Stimulated activated naive CD8-positive, alpha-beta T cell treated with anti-CD3 and anti-CD28 coated beads, Interleukin-15, Interleukin-2, amounts not matched to agents 100 U/mL and 50 U/mL, for 24 hours (primary cell): ENCODE data around the gene GRK6.
A peak's percentile ranks its signal among the peaks of the same experiment; 100 is the strongest.

Experiments used
- ATAC-seq: fragments of 150-1000 bp; cut with Tn5 transposase; one replicate; pipeline ENCODE4 v1.10.0; 2021
- DNase-seq: peaks from one replicate; pipeline ENCODE4 v3.0.0; 2021

The GRK6 gene

DNA sequence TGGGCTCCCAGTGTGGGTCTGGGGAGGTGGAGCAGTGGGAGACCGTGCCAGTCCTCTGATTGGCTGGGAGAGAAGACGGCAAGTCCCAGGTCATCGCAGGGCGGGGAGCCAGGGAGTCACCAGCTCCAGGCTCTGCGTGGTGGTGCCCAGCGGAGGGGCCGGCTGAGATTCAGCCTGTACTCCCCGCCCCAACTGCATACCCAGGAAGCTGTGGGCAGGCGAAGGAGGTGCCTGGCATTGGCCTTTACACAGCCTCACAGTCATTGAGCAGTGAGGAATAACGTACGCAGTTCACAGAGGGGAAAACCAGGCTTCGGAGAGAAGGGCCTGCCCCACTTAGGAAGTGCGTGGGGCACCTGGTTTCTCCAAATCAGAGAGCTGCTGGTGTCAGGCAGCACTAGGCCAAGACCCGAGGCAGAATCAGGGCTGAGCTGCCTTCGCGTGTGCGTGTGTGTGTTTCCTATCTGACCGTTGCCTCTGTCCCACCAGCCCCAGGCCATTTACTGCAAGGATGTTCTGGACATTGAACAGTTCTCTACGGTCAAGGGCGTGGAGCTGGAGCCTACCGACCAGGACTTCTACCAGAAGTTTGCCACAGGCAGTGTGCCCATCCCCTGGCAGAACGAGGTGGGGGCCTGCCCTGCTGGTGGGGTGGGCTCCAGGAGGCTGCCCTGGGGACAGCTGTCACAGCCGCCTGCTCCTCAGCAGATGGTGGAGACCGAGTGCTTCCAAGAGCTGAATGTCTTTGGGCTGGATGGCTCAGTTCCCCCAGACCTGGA lies 13.9 kb downstream of the GRK6 start:
- ATAC-seq (peak; percentile 74), DNase-seq (peak; percentile 63)

DNA sequence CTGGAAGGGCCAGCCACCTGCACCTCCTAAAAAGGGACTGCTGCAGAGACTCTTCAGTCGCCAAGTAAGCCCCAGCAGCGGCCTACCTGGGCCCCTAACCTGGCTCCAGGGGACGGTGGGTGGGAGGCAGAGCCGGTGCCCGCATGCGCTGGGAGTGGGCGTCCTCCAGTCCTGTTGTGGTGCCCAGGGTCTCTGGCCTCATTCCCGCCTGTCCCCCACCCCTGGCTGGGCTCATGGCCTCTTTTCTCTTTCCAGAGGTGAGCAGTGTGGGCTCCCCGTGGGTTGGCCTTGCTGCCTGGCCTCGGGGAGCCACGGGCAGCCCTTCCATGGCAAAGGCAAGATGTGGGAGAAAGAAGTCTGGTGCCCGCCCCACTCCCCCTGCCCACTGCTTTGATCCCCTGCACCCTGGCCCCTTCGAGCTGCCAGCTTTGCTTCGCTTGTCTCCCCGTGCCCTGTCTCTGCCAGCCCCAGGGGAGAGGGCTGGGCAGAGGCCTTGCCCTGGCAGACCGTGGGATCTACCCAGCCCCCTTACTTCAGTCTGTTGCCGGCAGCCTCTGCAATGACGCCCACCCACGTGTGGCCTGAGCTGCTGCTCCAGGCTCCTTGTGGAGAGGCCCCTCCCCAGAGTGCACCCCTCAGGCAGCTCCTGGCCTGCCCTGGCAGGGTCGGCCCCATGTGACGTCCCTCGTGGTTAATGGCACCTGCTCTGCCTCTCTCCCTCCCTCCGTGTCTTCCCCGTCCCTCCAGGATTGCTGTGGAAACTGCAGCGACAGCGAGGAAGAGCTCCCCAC lies 14.7 kb downstream of the GRK6 start:
- DNase-seq (no peak), ATAC-seq (no peak)

DNA sequence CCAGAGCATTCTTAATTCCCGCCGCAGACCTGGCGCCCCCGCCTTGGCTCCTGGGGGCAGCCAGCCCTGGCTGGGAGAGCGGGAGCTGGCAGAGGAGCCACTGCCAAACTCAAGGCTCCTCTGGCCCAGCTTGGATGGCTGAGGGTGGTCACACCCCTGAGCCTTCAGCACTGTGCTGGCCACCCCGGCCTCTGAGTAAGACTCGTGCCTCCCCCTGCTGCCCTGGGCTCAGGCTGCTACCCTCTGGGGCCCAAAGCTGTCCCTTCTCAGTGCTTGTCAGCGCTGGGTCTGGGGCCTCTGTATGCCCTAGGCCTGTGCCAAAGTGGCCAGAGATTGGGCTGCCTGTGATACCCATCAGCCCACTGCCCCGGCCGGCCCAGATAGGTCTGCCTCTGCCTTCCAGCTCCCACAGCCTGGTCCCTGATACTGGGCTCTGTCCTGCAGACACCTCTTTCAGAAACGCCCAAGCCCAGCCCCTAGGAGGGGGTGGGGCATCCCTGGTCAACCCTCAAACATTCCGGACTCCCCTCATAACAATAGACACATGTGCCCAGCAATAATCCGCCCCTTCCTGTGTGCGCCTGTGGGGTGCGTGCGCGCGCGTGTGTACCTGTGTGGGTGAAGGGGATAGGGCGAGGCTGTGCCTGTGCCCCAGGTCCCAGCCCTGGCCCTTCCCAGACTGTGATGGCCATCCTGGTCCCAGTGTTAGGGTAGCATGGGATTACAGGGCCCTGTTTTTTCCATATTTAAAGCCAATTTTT lies 15.8 kb downstream of the GRK6 start:
- ATAC-seq (no peak), DNase-seq (no peak)

DNA sequence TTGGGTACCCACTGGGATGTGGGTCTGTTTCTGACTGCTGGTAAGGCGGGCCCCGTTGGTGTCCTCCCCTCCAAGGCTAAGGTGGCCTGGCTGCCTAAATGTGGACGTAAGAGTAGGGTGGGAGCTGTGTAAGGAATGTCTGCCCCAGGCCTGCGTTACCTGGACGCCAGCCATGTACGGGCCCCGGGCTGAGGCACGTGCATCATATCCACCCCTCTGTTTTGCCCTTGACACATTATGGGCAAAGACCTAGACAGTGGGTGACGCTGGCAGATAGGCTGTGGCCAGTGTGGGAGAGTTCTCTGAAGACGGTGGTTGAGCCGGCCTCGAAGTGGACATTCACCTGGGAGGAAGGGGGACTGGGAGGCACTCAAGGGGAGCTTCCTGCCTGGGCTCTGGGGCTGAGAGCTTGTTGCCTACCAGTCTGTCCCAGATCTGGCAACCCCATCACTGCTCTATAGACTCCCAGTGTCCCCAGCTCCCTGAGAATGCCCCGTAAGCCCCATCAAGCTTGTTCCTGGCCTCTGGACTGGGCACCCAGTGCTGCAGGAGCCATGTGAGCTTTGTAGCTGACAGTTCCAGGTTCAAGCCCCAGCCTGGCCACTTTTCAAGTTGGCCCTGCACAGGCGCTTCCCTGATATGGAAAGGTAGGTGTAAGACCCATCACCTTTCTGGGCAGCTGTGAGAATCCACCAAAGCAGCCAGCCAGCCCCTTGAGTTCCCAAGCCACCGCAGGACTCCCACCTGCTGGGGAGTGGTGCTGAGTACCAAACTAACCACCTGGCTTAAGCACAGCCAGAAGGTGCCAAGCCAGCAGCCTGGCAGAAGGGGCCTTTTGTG lies 16.9 kb downstream of the GRK6 start:
- ATAC-seq (no peak), DNase-seq (no peak)

DNA sequence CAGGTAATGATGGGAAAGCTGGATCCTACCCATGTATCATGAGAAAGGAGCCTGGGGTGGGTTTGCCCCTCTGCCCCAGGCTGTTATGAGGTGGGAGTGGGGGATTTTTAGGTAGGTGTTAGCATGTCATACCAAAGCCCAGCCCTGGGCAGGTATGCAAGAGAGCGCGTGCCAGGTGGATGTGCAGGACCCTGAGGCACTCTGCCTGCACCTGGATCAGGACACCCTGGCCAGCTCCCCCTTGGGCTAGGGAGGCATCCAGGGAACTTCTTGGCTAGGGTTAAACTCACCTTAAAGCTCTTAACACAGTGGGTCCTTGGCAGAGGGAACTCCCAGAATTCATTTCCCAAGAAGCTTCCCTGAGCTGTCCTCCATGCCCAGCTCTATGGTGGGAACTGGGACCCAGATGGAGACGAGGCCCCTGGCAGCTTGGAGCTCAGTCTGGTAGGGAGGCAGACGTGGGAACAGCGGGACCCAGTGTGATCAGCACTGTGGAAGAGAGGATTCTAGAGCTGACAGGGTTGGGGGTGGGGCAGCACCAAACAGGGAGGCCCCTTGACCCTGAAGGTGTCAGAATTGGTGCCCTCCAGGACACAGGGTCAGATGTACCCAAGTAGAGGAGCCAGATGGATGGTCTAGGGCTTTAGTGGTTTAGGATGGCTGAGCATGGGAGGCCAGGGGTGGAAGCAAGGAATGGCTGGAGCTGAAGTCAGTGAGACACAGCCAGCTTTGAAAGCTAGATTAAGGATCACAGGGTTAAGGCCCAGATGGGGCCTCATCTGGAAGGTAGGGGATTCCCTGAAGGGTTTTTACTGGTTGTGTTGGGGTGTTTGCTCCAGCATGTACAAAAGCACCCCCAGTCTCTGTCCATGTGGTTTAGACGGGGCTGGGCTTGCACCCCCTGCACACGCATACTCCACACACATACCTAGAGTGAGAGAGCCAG lies 17.9 kb downstream of the GRK6 start:
- no peak for ATAC-seq

DNA sequence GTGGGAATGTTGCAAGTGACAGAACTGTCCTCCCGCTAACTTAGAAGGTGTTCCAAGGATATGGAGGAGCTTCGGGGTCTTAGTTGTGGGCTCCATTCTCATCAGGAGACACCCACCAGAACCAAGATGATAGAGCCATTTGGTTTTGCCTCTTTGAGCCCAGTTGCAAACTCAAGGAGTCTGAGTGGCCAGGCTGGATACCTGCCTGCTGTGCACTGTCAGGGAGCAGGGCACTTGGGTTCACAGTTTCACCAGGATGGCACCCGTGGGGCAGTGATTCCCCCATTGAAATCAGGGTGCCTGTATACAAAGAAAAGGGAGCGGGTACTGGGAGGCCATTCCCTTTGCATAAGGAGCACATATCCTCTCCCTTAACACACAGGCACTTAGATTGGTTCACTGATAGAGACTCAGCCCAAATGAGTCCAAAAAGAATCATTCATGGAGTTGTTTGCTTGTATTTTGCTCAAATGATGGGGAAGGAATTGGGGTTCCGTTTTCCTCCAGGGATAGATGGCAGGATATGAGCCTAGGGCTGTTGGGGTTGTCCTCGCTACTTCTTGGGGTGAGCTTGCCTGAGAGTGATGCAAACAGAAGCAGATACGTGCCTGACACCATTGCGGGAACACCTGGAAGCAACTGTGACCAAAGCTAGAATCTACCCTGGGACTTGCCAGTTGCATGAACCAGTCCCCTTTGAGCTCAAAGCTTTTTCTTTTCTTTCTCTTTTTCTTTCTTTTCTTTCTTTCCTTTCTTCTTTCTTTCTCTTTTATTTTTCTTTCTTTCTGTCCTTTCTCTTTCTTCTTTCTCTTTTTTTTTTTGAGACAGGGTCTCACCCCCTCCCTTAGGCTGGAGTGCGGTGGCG lies 18.8 kb downstream of the GRK6 start:
- peak; percentile 8 for DNase-seq
- ATAC-seq: no peak

More for the DNA sequence above, 17.9 kb downstream of the GRK6 start:
- no peak for DNase-seq

DNA sequence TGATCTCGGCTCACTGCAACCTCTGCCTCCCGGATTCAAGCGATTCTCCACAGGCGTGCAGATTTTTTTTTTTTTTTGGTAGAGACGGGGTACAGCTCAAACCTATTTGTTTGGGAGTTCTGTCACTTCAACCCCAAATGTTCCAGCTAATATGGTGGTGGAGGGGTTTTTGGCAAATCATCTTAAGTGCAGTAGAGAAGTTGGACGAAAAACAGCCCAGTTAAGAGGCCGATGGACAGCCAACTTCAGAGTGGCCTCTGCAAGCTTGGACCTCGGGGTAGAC lies 19.4 kb downstream of the GRK6 start:
- ATAC-seq (no peak), DNase-seq (no peak)

DNA sequence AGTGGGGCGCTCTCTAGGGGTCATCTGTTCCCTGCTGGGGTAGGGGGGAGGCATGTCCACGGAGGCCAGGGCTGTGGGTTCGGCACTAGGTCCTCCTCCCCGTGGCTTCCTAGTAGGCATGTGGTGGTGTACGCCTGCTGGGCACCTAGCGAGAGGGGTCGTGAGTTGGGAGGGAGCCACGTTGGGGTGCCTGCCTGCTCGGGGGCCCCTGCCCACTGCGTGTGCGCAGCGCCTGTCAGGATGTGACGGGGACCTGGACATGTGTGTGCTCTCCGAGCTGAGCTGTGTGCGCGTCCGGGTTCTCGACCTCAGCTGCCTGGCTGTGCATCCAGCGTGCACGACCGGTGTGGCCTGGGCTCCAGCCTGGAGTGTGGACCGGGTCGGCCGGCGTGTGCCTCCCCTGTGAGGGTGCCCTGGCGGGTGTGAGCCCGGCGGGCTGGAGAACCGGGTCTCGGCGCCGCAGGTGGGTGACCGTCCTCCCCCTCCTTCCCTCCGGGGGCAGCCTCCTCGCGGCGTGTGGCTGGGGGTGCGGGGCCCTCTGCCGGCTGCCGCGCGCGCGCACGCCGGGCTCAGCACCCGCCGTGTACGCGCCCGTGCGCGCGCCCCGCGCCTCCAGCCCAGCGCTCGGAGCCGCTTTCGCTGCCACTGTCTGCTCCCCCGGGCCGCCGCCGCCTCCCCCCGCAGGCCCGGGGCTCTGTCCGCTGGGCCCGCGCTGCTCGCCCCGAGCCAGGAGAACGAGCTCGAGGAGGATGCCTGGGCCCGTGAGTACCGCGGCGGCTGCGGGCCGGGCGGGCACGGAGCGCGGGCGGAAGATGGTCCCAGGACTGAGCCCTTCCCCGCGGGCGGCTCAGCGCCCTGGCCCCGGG lies 20.0 kb downstream of the GRK6 start, which contains the start of gene PRR7:
PRR7 (plus strand) TSS at position 615 of the 866 bp plus-strand sequence. CDS start 8,254 bp downstream, outside the sequence.
- peak; percentile 83 for DNase-seq
- ATAC-seq: peak; percentile 57

DNA sequence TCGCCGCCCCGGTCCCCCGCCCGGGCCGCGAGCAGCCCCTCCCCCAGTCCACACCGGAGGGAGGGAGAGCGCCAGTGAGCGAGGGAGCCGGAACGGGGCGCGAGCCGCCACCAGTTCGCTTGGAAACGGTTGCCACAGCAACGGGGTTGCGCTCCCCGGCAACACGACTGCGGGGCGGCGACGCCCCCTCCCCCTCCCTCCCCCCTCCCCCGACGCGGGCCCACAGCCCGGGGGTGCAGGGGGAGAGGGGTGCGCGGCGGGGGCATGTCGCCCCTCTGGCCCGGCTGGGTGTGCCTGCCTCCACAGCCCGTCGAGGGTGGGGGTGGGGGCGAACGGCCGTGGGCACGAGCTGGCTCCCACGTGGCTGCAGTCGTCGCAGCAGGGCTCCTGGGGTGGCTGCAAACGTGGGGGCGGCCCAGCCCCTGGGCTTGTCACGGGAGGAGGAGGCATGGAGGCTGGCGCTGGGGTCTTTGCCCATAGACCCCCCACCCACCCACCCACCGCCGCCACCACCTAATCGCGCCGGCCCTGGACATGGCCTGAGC lies 20.7 kb downstream of the GRK6 start:
- DNase-seq (peak; percentile 77), ATAC-seq (peak; percentile 21)

DNA sequence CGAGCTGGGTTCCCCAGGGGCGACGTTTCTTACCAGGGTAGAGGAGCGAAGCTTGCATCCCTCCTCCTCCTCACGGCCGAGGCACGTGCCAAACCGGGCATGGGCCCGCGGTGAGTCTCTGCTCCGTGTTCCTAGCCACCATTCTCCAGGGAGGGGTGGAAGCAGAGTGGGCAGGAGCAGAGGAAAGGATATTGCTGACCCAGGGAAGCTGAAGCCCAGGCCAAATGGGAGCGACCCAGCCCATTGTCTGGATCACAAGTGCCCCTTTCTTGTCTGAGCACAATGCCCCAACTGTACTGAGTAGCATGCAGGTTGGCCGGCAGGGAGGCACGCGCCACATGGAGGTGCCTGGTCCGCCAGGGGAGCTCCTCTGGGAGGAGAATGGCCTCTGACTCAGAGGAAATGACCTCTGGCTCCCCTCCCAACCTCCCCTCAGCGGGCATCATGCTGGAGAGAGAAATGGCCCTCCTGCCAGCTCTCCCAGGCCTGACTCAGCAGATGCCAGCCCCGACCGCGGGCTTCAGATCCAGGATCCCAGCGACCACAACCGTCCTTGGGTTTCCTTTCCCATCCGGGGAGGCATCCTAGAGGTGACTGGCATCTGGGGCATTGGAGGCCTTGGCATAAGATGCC lies 21.3 kb downstream of the GRK6 start:
- DNase-seq: peak; percentile 57
- ATAC-seq: no peak

DNA sequence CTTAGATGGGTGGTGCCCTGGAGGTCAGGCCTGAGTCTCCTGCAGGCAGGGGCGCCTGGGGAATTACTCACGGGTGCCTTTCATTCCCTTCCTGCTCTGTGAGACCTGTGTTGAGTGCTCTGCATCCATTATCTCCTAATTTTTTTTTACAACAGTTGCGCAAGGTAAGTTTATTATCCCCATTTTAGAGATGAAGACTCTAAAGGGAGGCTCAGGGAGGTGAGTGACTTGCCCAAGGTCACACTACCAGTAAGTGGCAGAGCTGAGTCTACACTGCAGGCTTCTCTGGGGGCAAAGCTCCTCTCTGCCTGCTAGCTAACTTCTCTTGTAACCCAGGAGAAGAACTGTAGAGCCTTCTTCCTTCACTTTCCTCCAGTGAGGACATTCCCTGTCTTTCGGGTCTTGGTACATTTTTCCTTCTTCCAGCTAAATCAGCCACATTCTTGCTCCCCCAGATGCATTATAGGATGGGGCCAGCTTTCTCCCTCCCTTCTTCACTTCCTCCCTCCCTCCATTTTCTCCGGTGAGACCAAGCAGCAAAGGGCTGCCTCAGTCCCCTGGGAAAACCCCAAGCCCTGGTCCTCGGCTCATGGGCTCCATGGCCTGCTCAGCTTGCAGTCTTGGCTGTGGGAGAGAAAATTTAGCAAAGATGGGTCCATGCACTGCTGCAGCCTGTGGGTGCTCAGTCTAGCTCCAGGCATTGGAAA lies 21.9 kb downstream of the GRK6 start:
- ATAC-seq: no peak
- no peak for DNase-seq

DNA sequence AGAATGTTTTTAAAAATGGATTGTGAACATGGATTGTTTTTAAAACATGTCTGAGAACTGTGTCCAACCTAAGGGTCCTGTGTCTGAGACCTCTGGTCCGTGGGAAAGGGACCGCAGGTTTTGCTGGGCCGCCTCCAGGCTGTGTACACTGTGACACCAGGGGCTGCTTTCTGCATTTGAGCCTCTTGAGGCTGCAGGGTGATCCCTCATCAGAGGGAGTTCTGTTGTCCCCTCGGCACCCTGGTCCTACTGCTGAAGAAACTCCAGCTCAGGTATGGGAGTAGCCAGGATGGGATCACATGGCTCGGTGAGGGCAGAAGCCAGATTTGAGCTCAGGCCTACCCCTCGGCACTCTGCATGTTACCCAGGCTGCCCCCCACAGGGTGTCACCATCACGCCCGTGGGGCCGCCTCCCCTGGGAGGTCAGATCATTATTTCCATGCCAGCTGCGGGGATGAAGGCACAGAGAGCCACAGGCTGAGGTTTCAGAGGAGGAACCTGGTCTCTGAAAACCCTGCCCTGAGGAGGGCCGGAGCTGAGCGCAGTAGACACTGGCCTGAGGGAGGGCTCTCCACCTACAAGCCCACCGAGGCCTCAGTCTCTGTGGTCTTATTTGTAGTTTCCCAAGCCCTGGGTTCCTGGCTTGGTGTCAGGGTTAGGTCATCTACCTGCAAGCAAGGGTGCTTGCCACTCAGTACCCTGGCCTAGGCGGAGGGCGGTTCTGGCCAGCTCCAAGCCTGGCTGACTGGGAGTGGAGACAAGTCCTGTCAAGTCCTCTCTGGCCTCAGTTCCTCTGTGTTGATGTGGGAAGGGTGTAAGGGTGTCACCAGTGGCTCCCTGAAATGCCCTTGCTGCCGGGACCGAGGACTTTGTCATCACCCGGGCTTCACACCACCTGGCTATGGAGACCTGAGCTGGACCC lies 22.9 kb downstream of the GRK6 start:
- no peak for DNase-seq

DNA sequence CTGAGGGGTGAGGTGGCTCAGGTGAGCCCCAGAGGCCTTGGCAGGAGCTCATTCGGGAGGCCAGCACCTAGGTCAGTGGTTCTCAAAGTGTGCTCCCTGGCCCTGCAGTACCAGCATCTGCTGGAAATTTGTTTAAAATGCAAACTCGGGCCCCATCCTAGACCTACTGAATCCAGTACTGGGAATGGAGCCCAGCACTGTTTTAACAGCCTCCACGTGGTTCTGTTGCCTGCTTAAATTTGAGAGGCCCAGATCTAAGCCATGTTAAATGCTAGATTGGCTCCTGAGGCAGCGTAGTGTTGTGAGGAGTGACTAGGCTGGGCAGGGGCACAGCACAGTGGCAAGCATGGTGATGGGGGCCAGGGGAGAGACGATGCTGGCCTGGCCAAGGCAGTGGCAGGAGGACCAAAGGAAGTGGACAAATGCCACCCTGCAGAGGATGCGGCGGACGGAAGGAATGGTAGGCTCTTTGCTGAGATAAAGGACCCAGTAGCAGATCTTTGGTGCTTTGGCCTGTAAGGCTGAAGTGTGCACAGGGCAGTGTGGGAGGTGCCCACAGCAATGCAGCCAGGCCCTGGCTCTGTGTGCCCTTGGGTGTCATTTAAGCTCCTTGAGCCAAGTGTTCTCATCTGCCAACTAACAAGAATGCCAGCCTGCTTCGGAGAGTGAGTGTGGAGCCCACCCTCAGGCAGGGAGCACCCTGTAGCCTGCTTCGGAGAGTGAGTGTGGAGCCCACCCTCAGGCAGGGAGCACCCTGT lies 24.4 kb downstream of the GRK6 start:
- DNase-seq (no peak), ATAC-seq (no peak)

More for the DNA sequence above, 22.9 kb downstream of the GRK6 start:
- ATAC-seq: no peak

DNA sequence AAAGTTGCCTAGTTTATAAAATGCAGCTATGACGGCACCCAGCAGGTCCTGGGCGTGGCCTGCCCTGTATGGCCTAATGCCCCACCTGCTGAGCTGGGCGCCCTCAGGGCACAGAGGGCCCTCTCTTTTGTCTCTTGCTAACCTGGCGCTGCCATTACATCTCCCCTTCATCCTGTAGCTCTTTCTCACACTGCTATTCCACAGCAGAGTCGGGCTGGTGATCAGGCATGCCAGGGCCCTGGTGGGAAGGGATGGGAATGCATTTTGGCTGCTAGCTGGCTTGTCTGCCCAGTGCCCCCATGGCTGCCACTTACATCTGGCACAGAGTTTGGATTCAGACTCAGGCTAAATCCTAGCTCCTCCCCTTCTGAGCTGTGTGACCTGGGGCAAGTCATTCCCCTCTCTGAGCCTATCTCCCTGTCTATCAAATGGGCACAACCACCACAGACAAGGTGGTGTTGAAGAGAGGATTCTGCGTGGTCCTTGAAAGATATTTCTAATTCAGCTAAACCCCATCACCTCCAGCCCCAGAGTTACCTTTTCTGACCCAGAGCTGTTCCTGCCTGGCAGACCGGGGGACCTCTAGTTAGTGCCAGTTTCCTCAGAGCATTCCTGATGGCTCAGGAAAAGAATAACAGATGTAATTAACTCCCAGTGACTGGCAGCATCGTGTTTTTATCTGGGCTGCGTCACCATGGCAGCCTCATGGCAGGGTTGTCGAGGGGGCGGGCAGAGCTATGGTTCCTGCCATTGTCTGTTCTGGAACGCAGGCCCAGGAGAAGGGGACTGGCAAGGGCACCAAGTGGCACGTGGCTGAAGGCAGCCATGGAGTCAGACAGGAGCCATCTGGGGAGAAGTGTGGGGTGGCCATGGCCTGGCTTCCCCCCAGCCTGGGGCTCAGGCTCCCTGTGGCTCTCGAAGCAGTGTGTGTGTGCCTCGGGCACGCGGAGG lies 26.5 kb downstream of the GRK6 start:
- DNase-seq (no peak), ATAC-seq (no peak)
